DLD1 (cell line): ENCODE measurements around the gene CA6.
"Not testable (repeated sequence)": the region's sequence is repeated elsewhere in the genome, so short reads cannot be mapped to it uniquely, and the experiment has no call there.

Experiments
- in situ Hi-C: cut with HindIII; loops from 2 replicates; pipeline ENCODE4 v1.10.0; 2017; ENCODE audit warnings: low sequenced_read_pairs

CA6 gene

DNA sequence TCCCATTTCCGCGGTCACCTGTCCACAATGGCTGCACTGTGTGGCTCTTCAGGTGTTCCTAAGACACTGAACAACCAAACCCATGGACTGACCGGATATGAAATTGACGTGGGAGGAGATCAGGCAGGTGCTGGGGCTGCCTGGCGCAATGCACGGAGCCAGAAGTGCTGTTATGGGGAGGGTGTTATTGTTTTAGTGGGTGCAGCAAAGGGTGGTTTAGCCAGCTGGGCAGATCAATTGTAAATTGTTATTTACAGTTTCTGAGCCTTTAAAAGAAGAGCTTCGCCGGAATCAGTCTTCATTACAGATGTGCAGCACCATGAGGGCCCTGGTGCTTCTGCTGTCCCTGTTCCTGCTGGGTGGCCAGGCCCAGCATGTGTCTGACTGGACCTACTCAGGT is at the start of gene CA6:
Gene CA6, plus strand, starts transcription at position 301 of the 400 bp plus-strand sequence. Its CDS starts 19 bp downstream, at position 320.
- in situ Hi-C loops, result no loop called here

DNA sequence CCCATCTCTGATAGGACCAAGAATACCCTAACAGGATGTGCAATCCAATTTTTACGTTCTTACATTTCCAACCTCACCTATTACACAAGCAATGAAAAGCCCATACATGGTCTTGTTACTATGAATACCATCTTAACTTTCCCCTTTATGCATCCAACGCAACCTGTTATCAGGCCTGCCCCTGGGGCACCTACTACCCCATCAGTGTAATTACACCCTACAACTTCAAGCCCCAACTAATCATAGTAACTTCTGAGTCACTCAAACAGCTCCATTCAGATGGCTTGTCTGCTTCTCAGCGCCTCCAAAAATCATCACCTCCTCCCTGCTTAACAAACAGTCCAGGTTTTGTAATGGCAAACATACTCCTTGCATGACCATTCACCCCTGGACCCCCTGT is 48.9 kb upstream of the CA6 start:
- in situ Hi-C loops, result not testable (repeated sequence)

DNA sequence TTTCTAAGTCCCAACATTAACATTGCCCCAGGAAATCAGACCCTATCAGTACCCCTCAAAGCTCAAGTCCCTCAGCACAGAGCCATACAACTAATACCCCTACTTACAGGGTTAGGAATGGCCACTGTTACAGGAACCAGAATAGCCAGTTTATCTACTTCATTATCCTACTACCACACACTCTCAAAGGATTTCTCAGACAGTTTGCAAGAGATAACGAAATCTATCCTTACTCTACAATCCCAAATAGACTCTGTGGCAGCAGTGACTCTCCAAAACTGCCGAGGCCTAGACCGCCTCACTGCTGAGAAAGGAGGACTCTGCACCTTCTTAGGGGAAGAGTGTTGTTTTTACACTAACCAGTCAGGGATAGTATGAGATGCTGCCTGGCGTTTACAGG is 48.2 kb upstream of the CA6 start:
- in situ Hi-C loops, result not testable (repeated sequence)

DNA sequence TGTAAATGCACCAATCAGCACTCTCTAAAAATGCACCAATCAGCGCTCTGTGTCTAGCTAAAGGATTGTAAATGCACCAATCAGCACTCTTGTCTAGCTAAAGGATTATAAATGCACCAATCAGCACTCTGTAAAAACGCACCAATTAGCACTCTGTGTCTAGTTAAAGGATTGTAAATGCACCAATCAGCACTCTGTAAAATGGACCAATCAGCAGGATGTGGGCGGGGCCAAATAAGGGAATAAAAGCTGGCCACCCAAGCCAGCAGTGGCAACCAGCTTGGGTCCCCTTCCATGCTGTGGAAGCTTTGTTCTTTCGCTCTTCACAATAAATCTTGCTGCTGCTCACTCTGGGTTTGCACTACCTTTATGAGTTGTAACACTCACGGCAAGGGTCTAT is 47.2 kb upstream of the CA6 start:
- in situ Hi-C loops, result not testable (repeated sequence)

DNA sequence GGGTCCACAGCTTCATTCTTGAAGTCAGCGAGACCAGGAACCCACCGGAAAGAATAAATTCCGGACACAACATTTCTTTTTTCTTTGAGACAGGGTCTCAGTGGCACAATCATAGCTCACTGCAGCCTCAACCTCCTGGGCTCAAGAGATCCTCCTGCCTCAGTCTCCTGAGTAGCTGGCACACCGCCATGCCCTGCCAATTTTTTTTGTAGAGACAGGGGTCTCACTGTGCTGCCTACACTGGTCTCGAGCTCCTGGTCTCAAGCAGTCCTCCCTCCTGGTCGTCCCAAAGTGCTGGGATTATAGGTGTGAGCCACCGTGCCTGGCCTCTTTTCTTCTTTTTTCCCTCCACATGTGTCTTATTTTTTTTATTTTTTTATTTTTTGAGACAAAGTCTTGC is 46.6 kb upstream of the CA6 start:
- in situ Hi-C loops, result no loop called here

DNA sequence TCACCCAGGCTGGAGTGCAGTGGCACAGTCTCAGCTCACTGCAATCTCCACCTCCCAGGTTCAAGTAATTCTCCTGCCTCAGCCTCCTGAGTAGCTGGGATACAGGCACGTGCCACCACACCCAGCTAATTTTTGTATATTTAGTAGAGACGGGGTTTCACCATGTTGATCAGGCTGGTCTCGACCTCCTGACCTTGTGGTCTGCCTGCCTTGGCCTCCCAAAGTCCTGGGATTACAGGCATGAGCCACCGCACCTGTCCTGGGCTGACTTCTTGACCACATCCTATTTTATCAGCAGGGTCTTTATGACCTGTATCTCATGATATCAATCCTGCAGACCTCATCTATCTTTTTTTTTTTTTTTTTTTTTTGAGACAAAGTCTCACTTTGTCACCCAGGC is 45.0 kb upstream of the CA6 start:
- in situ Hi-C loops, result not testable (repeated sequence)

DNA sequence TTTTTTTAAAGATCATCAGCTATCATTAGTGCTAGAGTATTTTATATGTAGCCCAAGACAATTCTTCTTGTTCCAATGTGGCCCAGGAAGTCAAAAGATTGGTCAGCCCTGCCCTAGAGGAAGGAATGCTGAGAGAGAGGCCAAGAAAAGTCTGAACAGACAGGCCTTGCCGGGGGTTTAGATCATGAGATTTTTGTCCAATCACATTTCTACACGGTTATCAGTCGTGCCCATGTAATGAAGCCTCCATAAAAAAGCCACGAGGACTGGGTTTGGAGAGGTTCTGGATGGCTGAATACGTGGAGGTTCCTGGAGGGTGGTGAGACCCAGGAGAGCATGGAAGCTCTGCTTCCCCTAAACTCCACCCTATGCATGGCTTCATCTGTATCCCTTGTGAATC is 42.9 kb upstream of the CA6 start:
- in situ Hi-C loops, result no loop called here

DNA sequence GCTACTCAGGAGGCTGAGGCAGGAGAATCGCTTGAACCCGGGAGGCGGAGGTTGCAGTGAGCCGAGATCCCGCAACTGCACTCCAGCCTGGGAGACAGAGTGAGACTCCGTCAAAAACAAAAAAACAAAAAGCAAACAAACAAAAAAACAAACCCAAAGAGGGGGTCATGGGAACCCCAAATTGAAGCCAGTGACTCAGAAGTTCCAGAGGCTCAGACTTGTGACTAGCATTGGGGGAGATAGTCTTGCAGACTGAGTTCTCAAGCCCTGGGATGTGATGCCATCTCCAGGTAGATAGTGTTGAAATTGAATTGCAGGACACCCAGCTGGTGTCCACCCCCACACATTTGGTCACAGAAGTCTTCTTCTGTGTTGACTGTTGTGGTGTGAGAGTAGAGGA is 42.3 kb upstream of the CA6 start:
- in situ Hi-C loops, result no loop called here

DNA sequence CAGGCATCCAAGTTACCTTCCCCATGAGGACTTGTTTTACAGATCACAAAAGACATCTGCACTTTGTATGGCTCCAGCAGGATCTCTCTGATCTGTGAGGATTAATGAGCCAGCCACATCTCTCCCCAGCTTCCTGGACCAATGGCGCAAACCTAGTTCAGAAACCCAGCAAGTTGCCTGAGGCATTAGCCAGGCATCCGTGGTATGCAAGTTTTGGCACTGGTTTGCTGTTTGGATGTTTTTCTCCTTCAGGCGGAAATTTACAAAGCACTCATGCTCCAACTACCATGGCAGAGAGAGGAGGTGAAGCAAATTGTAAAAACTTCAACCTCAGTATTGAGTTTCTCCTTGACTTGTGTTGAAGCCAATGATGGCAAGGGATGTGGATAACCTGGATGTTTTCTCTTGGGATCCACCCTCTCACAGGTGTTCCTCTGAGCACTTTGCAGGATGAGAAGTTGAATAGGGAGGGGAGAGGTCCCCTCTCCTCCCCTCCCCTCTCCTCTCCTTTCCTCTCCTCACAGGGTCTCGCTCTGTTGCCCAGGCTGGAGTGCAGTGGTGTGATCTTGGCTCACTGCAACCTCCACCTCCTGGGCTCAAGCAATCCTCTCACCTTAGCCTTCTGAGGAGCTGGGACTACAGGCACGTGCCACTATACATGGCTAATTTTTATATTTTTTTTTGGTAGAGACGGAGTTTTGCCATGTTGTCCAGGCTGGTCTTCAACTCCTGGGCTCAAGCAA is 41.6 kb upstream of the CA6 start:
- in situ Hi-C loops, result no loop called here

DNA sequence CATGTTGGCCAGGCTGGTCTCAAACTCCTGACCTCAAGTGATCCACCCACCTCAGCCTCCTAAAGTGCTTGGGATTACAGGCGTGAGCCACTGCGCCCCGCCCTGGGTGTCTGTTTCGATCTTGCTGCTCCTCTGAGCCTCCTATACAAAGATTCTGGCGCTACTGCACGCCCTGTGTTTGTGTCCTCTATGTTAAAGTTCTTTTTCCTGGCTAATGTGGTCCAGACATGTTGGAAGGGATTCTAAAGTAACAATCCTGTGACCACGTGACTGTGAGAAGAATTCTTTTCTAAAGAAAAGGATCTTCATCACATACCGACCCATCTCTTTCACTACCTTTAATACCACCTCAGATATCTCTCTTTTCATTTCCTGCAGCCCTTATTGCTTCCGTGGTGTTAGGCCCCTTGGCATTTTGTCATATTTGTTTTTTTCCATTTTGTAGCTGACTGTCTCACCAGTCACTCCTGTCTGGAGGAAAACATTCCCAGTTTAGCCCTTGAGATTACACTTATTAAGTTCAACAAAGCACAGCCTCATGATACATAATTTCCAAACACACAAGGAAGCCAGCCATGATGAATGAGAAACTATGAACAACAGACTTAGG is 40.0 kb upstream of the CA6 start:
- in situ Hi-C loops, result no loop called here

DNA sequence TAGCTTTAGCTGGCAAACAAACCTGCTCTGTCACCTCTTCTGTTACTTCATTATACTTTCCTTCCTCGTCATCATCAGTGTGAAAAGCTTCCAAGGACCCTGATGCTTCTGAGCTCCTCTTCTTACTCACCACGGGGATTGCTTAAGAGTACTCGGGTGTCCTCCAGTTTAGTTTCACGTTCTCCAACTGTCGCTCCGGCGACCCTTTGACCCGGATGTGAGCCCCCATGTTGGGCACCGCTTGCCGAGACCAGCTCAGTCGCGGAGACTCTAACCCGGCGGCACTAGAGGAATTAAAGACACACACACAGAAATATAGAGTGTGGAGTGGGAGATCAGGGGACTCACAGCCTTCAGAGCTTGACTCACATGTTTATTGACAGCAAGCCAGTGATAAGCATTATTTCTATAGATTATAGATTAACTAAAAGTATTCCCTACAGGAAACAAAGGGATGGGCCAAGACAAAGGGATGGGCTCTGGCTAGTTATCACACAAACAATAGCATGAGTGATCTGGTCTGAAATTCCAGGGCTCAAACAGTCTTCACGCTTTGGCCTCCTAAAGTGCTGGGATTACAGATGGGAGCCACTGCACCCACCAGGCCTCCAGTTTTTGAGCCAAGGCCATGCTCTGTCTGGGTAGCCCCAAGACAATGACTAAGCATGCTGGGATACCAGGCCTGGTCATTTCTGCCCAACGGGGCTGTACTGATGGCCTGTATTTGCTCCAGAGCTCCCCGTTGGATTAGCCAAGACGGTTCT is 37.1 kb upstream of the CA6 start:
- in situ Hi-C loops, result no loop called here

DNA sequence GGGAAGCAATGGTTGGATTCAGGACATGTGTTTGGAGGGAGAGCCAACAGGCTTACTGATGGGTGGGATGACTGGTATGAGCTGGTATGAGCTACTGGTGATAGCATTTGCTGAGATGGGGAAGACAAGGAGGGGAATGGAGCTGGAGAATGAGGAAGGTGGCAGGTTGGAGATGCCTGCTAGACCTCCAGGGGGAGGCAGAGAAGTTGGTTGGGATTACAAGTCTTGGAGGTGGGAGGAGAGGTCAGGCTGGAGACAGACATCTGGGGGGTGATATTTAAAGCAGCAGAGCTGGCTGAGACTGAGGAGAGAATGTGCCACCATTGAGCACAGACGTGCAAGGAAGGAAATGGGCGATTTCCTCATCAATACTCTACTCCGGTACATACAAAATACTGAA is 35.3 kb upstream of the CA6 start:
- in situ Hi-C loops, result no loop called here

DNA sequence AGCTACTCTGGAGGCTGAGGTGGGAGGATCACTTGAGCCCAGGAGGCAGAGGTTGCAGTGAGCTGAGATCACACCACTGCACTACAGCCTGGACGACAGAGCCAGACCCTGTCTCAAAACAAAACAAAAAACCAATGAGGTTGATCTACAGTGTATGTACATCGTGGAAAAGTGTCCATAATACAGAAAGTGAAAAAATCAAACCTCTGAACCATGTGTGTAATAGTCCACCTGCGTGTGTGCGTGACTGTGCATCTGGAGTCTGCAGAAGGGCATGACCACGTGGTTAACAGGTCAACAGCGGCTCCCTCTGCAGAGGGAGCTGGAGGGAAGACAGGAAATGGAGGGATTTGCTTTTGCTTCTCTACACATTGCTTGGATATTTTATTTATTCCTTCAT is 34.8 kb upstream of the CA6 start:
- in situ Hi-C loops, result no loop called here

DNA sequence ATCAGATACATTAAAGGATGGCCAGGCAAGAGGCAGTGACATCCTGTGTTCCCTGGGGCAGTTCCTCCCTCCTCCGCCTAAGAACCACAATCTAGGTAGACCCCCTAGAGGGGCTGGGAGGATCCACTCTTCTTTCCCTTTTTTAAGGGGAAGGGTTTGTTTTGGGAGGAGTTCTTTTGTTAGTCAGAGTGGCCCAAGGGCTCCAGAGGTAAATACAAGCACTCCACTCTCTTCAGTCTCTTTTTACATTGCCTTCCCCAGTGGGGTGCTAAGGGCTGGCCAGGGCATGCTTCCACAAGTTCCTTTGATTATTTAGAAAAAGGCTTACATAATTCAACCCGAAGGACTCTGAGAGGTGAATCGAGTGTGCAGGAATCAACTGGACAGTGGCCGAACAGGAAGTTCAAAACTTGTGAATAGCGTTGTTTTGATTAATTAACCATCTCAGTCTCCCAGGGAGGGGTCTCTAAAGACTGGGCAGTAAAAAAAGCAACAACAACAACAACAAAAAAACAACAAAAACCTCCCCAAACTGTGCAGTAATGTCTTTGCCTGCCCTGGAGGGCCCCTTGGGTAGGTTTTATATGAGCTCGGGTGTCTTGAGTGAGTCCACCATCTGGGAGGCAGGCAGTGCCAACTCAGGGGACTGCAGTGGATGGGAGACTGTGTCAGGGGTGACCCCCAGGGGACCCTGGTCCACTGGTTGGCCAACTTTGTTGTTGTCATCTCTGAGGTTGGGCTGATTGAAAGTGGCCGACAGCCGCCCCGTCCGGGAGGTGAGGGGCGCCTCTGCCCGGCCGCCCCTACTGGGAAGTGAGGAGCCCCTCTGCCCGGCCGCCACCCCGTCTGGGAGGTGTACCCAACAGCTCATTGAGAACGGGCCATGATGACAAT is 34.0 kb upstream of the CA6 start:
- in situ Hi-C loops, result no loop called here

DNA sequence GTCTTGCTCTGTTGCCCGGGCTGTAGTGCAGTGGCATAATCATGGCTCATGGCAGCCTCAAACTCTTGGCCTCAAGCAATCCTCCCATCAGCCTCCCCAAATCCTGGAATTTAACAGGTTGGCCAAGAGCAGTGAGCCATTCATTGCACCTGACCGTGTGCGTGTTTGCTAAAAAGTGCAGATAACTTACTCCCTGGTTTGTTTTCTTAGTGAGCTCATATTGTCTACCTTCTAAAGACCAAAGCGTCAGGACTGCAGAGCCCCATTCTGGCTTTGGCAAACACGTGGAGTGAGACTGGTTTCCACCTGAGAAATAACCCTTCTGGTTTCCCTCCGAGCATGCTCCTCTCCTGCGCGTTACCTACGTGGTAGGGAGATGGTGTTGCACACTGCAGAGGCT is 32.2 kb upstream of the CA6 start:
- in situ Hi-C loops, result no loop called here

DNA sequence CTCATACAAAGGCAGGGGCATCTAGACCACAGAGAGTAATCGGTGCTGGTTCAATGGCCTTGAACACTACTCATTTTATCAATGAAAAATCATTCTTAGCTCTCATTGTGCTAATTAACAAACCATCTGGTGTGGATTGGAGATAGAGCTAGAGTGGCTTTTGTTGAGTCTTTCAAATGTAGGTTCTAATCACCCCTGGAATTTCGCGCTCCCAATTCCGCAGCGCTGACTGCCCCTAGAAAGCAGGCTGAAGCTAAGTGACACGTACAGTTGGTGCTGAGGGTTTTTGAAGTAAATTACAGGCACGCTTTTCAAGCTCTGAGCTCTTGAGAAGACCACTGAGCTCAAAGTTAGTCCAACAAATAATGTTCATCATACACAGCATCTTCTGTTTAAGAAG is 31.2 kb upstream of the CA6 start:
- in situ Hi-C loops, result no loop called here

DNA sequence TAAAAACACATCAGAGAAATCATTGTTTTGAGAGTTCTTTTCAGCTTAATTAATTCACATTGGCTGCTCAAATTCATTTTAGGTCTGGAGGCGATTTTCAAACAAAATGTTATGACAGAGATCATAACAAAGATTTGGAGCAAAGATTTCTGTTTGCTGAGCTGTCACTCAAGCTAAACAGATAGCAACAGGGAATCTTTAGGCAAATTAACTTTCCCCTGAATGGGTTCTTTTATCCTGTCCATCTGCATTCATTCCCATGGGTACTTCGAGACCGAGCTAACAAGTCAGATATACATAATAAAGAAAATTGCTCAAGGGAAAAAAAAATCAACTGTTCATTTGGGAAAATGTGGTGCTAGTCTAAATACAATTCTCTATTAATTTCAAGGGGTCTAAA is 30.2 kb upstream of the CA6 start:
- in situ Hi-C loops, result no loop called here

DNA sequence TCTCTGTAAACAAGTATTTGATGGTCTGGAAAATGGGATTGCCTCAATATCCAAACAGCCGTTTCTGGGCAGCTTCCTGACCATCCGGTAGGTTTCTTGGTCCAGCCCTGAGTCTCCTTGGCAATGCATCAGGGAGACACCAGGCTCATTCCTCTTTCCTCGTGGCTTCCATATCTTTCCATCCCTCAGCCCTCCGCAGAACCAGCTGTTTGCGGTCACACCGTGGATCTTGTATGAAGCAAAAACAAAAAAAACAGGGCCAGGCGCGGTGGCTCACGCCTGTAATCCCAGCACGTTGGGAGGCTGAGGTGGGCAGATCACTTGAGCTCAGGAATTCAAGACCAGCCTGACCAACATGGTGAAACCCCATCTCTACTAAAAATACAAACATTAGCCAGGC is 28.1 kb upstream of the CA6 start:
- in situ Hi-C loops, result not testable (repeated sequence)

DNA sequence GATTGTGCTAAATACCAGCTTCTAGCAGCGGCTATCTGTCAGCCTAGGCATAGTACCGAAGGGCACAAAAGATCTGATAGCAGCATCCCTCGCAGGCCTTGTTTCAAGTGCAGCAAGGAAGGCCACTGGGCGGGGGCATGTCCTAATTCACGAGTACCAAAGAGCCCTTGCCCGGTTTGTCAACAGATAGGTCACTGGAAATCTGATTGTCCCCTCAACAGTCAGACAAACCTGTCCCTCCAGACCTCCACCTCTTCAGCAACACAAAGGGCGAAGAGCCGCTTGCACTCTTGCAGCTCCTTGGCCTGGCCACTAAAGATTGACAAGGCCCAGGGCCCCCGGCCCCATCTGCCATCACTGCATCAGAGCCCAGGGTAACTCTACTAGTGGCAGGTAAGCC is 22.7 kb upstream of the CA6 start:
- in situ Hi-C loops, result no loop called here

DNA sequence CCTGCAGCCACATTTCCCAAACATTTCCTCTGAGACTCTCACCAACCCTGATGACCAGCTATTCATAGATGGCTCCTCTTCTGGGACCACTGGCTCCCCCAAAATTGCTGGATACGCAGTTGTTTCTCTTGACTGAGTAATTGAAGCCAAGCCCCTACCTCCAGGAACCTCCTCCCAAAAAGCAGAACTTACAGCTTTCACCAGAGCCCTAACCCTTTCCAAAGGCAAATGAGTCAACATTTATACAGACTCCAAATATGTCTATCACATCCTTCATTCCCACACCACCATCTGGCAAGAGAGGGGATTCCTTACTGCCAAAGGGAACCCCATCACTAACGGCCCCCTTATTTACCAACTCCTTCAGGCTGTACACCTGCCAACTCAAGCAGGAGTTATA is 20.3 kb upstream of the CA6 start:
- in situ Hi-C loops, result no loop called here

DNA sequence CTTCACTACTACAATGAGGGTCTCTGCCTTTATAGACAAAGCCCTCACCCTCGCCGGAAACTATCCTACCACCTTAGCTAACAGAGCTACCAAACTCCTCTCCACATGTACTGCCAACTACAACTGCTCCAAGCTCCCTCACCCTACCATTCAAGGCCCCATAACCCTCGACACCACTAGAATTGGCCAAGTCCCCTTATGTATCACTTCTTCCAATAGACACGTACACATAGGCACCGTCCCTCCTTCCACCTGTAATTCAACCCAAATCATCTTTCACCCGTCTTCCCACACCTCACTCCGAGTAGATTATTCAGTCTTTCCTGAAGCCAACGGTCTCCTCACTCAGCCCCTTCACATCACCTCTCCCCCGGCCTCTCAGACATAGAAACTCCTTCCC is 19.7 kb upstream of the CA6 start:
- in situ Hi-C loops, result no loop called here
